Fibroblast of mammary gland (primary cell): ENCODE results near the gene RETREG2.
A peak's percentile ranks its signal among the peaks of the same experiment; 100 is the strongest.

Experiments
- DNase-seq: peaks from one replicate; pipeline ENCODE4 v3.0.0-alpha.2; 2010; ENCODE audit warnings: low read depth
- H3K4me3 ChIP-seq: 2 replicates; pipeline ENCODE4 v1.5.1; 2011; ENCODE audit warnings: low read depth, mild to moderate bottlenecking, low read length, moderate library complexity; ENCODE audit not compliant: control insufficient read depth
- CTCF ChIP-seq: conservative IDR thresholded peaks from 2 replicates; pipeline ENCODE4 v1.5.1; 2011; ENCODE audit warnings: low read depth, low read length, inconsistent platforms; ENCODE audit not compliant: control insufficient read depth, insufficient read depth

The RETREG2 gene

GRCh38 chr2:219229305-219230058, 51.4 kb downstream of the RETREG2 start, which contains the start of the genes ANKZF1 and ATG9A:
Gene ANKZF1, plus strand, starts transcription at chr2:219229806. Its CDS starts 452 bp downstream, at chr2:219230258.
Gene ATG9A, minus strand, starts transcription at chr2:219229636. Its CDS starts 1,612 bp downstream, at chr2:219228024.
- DNase-seq: peak; percentile 98
- peak within 1 kb of the TSS; percentile 97 for H3K4me3 ChIP-seq
- TF ChIP-seq CTCF: no peak

GRCh38 chr2:219230059-219230540, 52.0 kb downstream of the RETREG2 start:
- H3K4me3 ChIP-seq: peak overlapping the region; percentile 97
- DNase-seq: peak; percentile 54
- TF ChIP-seq CTCF: no peak

GRCh38 chr2:219234331-219234730, 56.3 kb downstream of the RETREG2 start:
- no peak overlapping the region for H3K4me3 ChIP-seq
- DNase-seq: no peak
- no peak for TF ChIP-seq CTCF
